ENCODE data around the gene MAGI2.

The MAGI2 gene

GRCh38 chr7:78175330-78176100 is 1278.0 kb downstream of the MAGI2 start:
- no peak for DNase-seq (ENCODE audit: low read depth)

- DNase-seq (ENCODE audit: low read depth): no peak
Observed at GRCh38 chr7:78173666-78174065, 1279.8 kb downstream of the MAGI2 start.

GRCh38 chr7:78172933-78173591 is 1280.4 kb downstream of the MAGI2 start:
- no peak for DNase-seq (ENCODE audit: low read depth)

- DNase-seq (ENCODE audit: low read depth): no peak
Observed at GRCh38 chr7:78172267-78172757, 1281.2 kb downstream of the MAGI2 start.

GRCh38 chr7:78171398-78171797 is 1282.1 kb downstream of the MAGI2 start:
- no peak for DNase-seq (ENCODE audit: low read depth)

GRCh38 chr7:78170815-78171214 is 1282.7 kb downstream of the MAGI2 start:
- no peak for DNase-seq (ENCODE audit: low read depth)

- DNase-seq (ENCODE audit: low read depth): no peak
Observed at GRCh38 chr7:78169992-78170391, 1283.5 kb downstream of the MAGI2 start.

- DNase-seq (ENCODE audit: low read depth): no peak
Observed at GRCh38 chr7:78168865-78169264, 1284.6 kb downstream of the MAGI2 start.

GRCh38 chr7:78167860-78168259 is 1285.6 kb downstream of the MAGI2 start:
- no peak for DNase-seq (ENCODE audit: low read depth)

- no peak for DNase-seq (ENCODE audit: low read depth)
Observed at GRCh38 chr7:78165854-78166253, 1287.6 kb downstream of the MAGI2 start.

- DNase-seq (ENCODE audit: low read depth): no peak
Observed at GRCh38 chr7:78165454-78165853, 1288.0 kb downstream of the MAGI2 start.

- DNase-seq (ENCODE audit: low read depth): no peak
Observed at GRCh38 chr7:78164459-78164858, 1289.0 kb downstream of the MAGI2 start.

- no peak for DNase-seq (ENCODE audit: low read depth)
Observed at GRCh38 chr7:78161781-78162180, 1291.7 kb downstream of the MAGI2 start.

- DNase-seq (ENCODE audit: low read depth): no peak
Observed at GRCh38 chr7:78159545-78159944, 1293.9 kb downstream of the MAGI2 start.

- DNase-seq (ENCODE audit: low read depth): no peak
Observed at GRCh38 chr7:78153285-78153684, 1300.2 kb downstream of the MAGI2 start.

GRCh38 chr7:78151229-78151628 is 1302.2 kb downstream of the MAGI2 start:
- DNase-seq (ENCODE audit: low read depth): peak; percentile 55

GRCh38 chr7:78149787-78150186 is 1303.7 kb downstream of the MAGI2 start:
- DNase-seq (ENCODE audit: low read depth): peak; percentile 48

GRCh38 chr7:78148166-78148894 is 1305.1 kb downstream of the MAGI2 start:
- DNase-seq (ENCODE audit: low read depth): no peak

GRCh38 chr7:78146546-78146945 is 1306.9 kb downstream of the MAGI2 start:
- no peak for DNase-seq (ENCODE audit: low read depth)

- DNase-seq (ENCODE audit: low read depth): no peak
Observed at GRCh38 chr7:78143661-78144060, 1309.8 kb downstream of the MAGI2 start.

GRCh38 chr7:78141522-78142281 is 1311.8 kb downstream of the MAGI2 start:
- DNase-seq (ENCODE audit: low read depth): no peak

GRCh38 chr7:78140109-78140508 is 1313.4 kb downstream of the MAGI2 start:
- DNase-seq (ENCODE audit: low read depth): no peak
